GM12864 (cell line): ENCODE data around the gene FGF5.

Experiments
- DNase-seq: peaks from one replicate; pipeline ENCODE4 v3.0.0-alpha.2; 2011; ENCODE audit warnings: low read depth
- H3K4me3 ChIP-seq: 2 replicates; pipeline ENCODE4 v1.5.1; 2011; ENCODE audit warnings: mild to moderate bottlenecking, low read depth, low read length, control low read depth
- TF ChIP-seq, protein P1 (sequence below): IDR thresholded peaks from 2 replicates; pipeline ENCODE4 v1.5.1; 2011; ENCODE audit warnings: low read depth, mild to moderate bottlenecking, moderate library complexity, low read length, control low read depth, inconsistent platforms; ENCODE audit errors: missing control alignments

FGF5 gene

GRCh38 chr4:80305466-80305865 is 39.0 kb downstream of the FGF5 start:
- H3K4me3 ChIP-seq, result no peak overlapping the region
- TF ChIP-seq, protein P1, sequence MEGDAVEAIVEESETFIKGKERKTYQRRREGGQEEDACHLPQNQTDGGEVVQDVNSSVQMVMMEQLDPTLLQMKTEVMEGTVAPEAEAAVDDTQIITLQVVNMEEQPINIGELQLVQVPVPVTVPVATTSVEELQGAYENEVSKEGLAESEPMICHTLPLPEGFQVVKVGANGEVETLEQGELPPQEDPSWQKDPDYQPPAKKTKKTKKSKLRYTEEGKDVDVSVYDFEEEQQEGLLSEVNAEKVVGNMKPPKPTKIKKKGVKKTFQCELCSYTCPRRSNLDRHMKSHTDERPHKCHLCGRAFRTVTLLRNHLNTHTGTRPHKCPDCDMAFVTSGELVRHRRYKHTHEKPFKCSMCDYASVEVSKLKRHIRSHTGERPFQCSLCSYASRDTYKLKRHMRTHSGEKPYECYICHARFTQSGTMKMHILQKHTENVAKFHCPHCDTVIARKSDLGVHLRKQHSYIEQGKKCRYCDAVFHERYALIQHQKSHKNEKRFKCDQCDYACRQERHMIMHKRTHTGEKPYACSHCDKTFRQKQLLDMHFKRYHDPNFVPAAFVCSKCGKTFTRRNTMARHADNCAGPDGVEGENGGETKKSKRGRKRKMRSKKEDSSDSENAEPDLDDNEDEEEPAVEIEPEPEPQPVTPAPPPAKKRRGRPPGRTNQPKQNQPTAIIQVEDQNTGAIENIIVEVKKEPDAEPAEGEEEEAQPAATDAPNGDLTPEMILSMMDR, result no peak
- DNase-seq, result no peak

DNA sequence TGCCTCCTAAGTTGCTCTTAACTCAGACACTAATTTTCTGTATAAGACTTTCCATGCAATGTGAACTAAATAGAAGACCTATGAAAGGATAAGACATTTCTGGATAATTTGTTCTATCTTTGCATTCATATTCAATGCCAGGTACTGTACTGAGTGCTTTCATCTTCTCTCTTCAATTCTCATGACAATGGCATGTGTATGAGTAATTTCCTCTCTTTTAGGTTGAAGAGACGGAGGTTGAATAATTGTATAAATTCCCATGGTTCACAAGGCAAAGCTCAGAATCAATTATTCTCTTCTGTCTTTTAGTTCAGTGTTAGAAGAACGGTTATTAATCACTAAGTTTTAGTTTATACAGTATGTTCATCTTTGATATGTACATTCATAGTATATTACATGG is 39.8 kb downstream of the FGF5 start:
- H3K4me3 ChIP-seq, result no peak overlapping the region
- TF ChIP-seq, protein P1, result no peak
- DNase-seq, result no peak

DNA sequence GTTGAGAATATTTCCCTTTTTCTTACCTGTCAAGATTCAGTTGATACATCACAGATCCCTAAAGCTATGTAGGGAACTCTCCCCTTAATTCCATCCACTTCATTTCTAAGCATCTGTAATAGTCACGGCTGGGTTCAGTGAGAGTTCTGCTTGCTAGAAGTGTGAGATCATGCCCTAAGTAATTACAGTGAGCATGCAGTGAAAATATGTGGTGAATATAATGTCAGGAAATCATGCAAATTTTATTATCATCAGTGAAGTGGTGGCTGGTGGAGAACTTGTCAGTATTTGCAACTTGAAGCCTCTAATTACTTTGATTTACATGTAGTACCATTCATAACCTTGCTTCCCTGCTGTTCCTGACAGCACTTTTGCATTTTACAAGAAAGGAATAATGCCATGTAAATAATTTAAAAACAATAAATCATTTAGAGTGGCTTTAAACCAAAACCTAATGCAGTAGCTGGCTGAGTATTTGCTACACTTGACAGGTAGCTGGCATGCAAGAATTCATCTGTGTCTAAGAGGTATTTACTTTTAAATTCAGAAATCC is 40.8 kb downstream of the FGF5 start:
- TF ChIP-seq, protein P1, result no peak
- no peak overlapping the region for H3K4me3 ChIP-seq
- DNase-seq, result no peak

- H3K4me3 ChIP-seq, result no peak overlapping the region
- no peak for DNase-seq
- TF ChIP-seq, protein P1, result no peak
These were observed 41.5 kb downstream of the FGF5 start for GRCh38 chr4:80307774-80308465.

DNA sequence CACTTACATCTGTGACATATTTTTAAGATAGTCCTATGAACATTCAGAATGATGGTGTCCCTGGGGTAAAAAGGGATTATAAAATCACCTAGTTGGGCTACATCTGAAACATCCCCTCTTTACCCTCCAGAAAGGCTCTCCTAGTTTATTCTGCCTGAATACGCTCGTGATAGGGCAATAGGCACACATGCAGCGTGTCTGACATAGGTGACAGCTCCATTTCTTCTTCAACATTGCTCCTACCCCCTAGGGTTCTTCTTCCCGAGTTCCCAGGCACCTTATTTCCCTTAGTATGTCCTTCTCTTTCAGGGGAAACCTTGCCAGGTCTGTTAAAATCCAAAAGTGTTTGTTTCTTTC is 42.0 kb downstream of the FGF5 start:
- TF ChIP-seq, protein P1, result no peak
- no peak overlapping the region for H3K4me3 ChIP-seq
- no peak for DNase-seq

DNA sequence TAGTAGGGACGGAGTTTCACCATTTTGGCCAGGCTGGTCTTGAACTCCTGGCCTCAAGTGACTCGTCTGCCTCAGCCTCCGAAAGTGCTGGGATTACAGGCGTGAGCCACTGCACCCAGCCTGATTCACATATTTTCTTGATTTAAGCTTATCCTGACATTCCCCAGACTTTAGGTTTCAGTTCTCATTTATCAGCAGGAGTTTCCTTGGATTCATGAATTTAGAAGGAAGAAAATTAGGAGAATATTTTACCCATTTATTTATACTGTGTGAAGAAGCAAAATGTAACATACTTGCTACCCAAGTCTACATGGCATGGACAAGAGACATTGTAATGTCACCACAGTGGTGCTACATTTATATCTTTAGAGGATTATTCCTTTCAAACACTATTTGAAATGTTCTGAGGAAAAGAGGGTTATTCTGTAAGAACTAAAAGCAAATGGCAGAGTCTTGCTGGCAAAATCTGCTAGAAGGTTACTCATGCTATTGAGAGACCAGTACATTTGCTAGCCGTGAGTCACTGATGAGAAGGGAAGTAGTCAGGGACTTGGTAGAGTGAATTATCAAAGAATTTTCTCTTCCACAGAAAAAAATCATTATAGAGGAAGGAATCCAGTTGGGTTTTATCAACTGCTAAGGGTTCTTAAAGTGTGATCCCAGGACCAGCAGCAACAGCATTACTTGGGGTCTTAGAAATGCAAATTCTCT is 43.0 kb downstream of the FGF5 start:
- no peak overlapping the region for H3K4me3 ChIP-seq
- DNase-seq, result no peak
- TF ChIP-seq, protein P1, result no peak
